HG03064 (cell line): Measurements from ENCODE around the gene ACADSB.
A peak's percentile ranks its signal among the peaks of the same experiment; 100 is the strongest.

ENCODE experiments used
- ATAC-seq: cut with Tn5 transposase; IDR thresholded peaks from one replicate; pipeline ENCODE4 v1.9.1; 2021; ENCODE audit warnings: low read depth; ENCODE audit not compliant: unreplicated experiment

The ACADSB gene

DNA sequence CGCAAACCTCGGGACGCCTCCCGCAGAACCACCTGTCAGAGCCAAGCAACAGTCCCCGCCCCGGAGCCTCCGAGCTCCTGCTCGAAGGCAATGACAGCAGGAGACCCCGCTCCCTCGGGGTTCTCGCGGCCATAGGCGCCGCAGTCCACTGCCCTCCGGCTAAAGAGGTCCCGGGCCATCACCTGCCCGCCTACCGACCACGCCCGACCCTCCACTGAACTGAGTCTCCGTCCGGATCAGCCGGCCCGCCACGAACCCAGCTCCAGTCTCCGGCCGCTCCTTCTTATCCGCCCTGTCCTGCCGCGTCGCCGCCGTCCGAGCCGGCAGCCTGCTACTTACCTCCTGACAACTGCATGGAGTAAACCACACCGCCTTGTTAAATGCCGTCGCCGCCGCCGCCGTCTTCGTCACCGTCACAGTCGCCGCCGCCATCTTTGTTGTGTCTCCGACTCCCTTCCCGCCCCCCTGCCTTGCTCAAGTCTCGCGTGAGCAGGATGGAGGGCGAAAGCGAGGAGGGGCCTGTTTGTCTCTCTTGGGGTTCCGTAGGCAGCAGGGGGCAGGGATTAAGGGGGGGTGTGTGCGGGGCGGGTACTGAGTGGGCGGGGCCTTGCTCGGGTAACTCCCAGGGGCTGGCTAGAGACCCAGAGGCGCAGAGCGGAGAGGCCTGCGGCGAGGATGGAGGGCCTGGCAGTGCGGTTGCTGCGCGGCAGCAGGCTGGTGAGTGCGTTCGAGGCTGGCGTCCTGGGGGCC, at the start of gene ACADSB, which contains the start of gene IKZF5:
TSS of gene ACADSB (plus strand) at position 652 of the 750 bp plus-strand sequence. CDS start at position 676, 24 bp downstream.
TSS of gene IKZF5 (minus strand) at position 441 of the 750 bp plus-strand sequence. CDS start 10,170 bp downstream, outside the sequence.
- ATAC-seq, result peak; percentile 90

DNA sequence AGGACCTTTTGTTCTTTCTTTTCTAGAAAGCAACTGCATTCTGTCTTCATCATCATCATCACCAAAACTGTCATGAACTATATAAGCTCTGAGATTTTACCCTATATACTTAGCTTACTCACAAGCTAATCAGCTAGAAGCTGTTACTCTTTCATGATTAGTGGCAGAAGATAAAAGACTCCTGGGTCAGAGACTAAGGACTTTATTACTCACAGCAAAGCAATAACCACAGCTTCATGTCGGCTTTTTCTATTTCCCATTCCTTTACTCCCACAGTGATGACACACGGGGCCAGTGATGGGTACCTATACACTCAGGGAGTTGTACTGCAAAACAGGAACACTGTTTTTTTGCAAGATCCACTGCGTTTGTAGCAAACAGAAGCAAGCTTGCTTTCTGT, 46.4 kb upstream of the ACADSB start:
- no peak for ATAC-seq

DNA sequence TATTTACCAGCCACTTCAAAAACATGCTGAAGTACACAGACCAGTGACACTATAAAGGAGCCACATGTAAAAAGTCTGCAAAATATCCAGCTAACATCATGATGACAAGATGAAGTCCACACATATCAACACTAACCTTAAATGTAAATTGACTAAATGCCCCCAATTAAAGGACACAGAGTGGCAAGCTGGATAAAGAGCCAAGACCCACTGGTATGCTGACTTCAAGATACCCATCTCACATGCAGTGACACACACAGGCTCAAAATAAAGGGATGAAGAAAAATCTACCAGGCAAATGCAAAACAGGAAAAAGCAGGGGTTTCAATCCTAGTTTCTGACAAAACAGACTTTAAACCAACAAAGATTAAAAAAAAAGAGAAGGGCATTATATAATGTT, 41.9 kb upstream of the ACADSB start:
- ATAC-seq, result no peak

DNA sequence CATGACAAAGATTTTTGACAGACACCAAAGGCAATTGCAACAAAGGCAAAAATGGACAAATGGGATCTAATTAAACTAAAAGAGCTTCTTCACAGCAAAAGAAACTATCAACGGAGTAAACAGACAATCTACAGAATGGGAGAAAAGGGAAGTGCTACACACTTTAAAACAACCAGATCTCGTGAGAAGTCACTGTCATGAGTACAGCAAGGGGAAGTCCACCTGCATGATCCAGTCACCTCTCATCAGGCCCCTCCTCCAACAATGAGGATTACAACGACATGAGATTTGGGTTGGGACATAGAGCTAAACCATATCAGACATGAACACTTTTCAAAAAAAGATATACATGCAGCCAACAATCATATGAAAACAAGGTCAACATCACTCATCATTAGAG, 40.1 kb upstream of the ACADSB start:
- ATAC-seq, result no peak

- ATAC-seq, result no peak
These were observed 34.8 kb upstream of the ACADSB start for GRCh38 chr10:122974023-122974422.

GRCh38 chr10:122974543-122975064, 34.2 kb upstream of the ACADSB start:
- ATAC-seq, result no peak

DNA sequence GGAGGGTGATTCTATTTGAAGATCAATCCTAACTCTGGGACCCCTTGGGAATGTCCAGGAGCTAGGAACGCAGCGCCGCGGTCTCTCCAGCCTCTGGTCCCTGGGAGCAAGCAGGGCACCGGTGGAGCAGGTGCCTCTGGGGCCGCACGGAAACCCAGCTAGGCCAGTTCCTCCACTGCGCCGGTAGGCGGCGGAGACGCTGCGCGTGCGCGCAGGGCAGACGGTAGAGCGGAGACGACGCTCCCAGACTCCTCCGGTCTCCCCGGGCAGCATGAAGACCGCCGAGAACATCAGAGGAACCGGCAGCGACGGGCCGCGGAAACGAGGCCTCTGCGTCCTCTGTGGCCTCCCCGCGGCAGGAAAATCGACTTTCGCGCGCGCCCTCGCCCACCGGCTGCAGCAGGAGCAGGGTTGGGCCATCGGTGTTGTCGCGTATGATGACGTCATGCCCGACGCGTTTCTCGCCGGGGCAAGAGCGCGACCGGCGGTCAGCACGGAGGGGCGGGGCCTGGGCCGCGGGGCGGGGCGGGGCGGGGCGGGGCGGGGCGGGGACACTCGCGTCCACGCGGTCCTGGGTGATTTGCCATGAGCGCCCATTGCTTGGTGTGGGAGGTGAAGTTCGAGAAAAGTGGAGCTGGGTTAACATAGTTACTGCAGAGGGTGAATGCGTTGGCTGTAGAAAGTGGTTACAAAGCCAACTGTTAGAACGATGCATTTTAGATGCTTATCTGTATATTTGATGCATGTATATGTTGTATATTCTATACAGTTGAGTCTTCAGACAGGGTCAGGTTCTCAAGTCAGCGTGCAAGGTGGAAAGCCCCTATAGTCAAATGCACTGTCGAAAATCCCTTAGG, 28.4 kb upstream of the ACADSB start, which contains the start of gene PSTK:
TSS of gene PSTK (plus strand) at position 193 of the 857 bp plus-strand sequence. CDS start at position 272, 79 bp downstream.
- ATAC-seq, result peak; percentile 95

GRCh38 chr10:122981066-122981464, 27.7 kb upstream of the ACADSB start:
- ATAC-seq, result no peak

- no peak for ATAC-seq
These were observed 24.9 kb upstream of the ACADSB start for GRCh38 chr10:122983898-122984297.

GRCh38 chr10:122984708-122985107, 24.1 kb upstream of the ACADSB start:
- ATAC-seq, result no peak

- no peak for ATAC-seq
These were observed 22.5 kb upstream of the ACADSB start for GRCh38 chr10:122986335-122986734.

DNA sequence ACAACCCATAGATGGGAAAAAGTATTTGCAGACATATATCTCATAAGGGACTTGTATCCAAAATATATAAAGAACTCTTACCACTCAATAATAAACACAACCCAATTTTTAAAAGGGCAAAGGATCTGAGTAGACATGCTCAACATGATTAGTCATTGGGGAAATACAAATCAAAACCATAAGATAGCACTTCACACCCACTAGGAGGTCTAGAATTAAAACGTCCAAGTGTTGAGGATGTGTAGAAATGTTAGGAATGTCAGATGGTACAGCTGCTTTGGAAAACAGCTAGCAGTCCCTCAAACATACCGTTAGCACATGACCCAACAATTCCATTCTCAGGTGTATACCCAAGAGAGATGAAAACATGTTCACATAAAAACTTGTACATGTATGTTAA, 20.3 kb upstream of the ACADSB start:
- no peak for ATAC-seq

DNA sequence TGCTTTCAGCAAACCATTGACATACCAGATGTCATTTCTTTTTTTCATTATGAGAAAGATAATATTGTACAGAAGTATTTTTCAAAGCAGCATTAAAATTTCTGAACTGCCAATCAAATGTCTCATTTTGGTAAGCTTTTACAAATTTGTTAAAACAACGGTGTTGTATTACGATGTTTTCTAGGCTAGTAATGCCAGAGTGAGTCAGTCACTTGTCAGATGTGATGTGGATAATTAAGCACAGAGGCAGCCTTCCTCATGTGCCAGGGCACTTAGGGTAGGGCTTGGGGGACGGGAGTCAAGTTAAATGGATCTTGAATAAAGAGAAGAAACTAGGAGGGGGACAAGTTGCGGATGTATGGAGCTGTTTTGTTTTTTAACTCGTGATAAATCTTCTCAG, 18.5 kb upstream of the ACADSB start:
- no peak for ATAC-seq

- ATAC-seq, result no peak
These were observed 16.7 kb upstream of the ACADSB start for GRCh38 chr10:122992031-122992585.

GRCh38 chr10:122993797-122994336, 14.9 kb upstream of the ACADSB start:
- ATAC-seq, result no peak

DNA sequence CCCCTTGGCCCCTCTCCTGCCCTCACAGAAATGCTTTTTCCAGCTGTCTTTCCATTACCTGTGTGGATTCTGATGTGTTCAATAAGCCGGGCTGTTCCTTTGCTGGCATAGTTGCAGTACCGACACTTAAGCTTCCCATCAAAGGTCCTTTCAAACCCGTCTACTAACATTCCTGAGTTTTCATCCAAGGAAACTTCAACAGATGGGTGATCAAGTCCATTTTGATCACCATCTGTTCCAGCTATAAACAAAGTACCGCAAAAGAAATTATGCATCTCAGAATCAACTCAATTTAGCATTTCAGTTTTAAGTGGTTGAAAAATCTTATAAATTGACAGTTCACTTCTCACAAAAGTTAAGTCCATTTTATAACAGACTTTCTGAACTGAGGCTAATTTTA, 12.9 kb upstream of the ACADSB start:
- ATAC-seq, result no peak

- ATAC-seq, result no peak
These were observed 10.9 kb upstream of the ACADSB start for GRCh38 chr10:122997864-122998263.

DNA sequence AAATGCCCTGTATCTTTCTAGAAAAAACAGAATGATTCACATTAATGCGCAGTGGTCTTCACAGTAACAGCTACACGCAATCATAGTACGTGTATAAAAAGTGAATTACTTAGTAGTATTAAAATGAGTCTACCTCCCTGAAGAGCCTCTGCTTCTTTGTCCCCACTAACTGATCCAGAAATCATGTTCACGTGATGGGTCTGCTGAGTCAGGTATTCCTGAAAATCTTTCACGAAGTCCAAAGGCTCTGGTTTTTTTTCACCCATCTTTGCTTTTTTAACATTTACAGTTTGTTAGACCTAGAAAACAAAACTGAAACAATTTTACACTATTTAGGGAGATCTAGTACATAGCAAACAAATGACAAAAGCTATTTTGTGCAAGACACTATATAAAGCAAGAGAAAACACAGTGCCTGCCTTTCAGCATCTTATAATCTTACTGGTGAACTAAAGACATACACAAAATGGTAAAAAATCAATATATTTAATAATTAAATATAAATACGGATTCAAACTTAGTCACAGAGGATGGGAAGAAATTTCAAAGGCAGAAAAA, 10.4 kb upstream of the ACADSB start:
- ATAC-seq, result no peak

GRCh38 chr10:122998934-122999333, 9.9 kb upstream of the ACADSB start:
- ATAC-seq, result no peak

DNA sequence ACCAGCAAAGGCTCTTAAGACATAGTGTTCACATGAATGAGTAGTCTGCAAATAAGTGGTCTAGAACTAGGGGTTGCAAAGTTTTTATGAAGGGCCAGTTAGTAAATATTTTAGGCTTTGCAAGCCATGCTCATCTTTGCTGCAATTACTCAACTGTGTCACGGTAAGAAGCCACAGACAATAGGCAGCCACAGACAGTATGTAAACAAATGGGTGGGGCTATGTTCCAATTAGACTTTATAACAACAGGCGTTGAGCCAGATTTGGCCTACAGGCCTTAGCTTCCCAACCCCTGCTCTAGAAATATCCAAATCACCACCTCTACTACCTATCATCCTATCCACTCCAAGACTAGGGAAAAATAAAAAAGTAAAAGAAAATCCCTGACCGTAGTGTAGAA, 9.5 kb upstream of the ACADSB start:
- ATAC-seq, result no peak
